HG03342 (cell line): ENCODE data around the gene CTBP2.
A peak's percentile ranks its signal among the peaks of the same experiment; 100 is the strongest.
"Not testable (repeated sequence)": the region's sequence is repeated elsewhere in the genome, so short reads cannot be mapped to it uniquely, and the experiment has no call there.

Source experiments
- ATAC-seq: cut with Tn5 transposase; IDR thresholded peaks from one replicate; pipeline ENCODE4 v1.9.1; 2021; ENCODE audit warnings: mild to moderate bottlenecking, moderate library complexity; ENCODE audit not compliant: unreplicated experiment

Gene CTBP2

GRCh38 chr10:125000366-125001312, 159.7 kb downstream of the CTBP2 start:
- ATAC-seq = no peak

- ATAC-seq = no peak
Measured at GRCh38 chr10:124999433-125000365, 160.7 kb downstream of the CTBP2 start.

GRCh38 chr10:124998624-124999291, 161.6 kb downstream of the CTBP2 start:
- ATAC-seq = no peak

GRCh38 chr10:124997771-124998623, 162.4 kb downstream of the CTBP2 start:
- ATAC-seq = no peak

DNA sequence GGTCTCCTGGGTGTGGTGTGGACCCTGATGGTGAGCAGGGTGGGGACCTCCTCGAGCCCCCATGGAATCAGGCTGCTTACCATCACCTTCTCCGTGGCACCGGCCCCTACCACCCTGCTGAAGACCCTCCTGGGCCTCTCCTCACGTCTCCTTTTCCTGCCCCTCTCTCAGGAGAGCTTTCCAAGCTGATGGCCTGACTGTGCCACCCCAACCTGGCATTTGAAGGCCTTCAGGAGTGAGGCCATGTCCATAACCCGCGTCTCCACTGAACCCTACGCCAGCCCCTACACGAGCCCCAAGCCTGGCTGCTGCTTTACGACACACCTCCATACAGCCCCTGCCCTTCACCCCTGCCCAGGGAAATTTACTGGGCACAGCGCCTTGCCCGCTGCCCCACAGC, 163.1 kb downstream of the CTBP2 start:
- no peak for ATAC-seq

GRCh38 chr10:124996854-124997215, 163.5 kb downstream of the CTBP2 start:
- ATAC-seq = no peak

GRCh38 chr10:124996127-124996853, 164.1 kb downstream of the CTBP2 start:
- no peak for ATAC-seq

DNA sequence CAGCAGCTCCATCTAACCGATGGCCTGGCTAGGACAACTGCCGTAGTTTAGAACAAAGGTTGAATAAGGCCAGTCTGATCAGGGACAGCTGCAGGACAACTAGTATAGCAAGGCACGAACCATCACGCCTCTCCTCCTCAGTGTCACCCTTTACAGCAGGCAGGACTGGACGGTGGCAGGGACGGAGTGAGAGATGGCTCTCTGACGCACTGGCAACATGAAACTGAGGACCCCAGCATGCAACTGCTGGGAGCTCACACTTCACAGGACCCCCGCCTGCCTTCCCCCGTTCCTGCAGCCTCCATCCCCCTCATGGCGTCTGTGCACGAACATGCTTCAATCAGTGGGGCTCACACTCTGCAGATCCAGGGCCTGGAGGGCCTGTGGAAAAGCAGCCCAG, 164.8 kb downstream of the CTBP2 start:
- no peak for ATAC-seq

GRCh38 chr10:124994573-124995473, 165.5 kb downstream of the CTBP2 start:
- ATAC-seq = no peak

DNA sequence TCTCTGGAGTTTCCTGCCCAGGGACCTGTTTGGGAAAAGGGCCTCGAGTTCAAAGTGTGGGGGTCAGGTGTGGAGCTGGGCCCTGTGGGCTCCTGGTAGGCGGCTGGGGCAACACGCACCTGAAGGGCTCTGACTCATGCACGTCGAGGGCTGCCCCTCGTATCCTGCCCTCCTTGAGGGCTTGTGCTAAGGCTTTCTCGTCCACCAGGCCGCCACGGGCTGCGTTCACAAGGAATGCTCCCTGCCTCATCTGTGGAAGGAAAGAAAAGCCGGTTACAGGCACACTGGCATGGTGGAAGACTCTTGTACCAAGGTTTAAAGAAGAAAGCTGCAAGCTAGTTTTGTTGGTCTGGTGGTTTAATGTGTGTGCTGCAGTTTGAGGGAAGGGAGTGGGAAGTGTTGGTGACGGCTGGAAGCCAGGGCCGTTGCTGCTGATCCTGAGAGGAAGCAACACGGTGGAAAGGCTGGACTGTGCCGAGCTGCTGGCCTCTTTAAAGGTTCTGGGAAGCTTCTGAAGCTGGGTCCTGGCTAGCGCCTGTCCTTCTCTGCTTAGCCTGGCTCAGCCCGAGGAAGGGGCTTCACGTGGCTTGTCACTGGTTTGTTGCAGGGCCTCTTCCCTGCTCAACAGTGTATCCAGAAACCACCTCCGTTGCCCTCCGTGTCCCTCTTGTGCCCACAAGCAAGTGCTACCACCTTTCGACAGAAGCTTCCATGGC, 166.5 kb downstream of the CTBP2 start:
- ATAC-seq = no peak

- ATAC-seq = no peak
Measured at GRCh38 chr10:124993345-124993708, 167.0 kb downstream of the CTBP2 start.

DNA sequence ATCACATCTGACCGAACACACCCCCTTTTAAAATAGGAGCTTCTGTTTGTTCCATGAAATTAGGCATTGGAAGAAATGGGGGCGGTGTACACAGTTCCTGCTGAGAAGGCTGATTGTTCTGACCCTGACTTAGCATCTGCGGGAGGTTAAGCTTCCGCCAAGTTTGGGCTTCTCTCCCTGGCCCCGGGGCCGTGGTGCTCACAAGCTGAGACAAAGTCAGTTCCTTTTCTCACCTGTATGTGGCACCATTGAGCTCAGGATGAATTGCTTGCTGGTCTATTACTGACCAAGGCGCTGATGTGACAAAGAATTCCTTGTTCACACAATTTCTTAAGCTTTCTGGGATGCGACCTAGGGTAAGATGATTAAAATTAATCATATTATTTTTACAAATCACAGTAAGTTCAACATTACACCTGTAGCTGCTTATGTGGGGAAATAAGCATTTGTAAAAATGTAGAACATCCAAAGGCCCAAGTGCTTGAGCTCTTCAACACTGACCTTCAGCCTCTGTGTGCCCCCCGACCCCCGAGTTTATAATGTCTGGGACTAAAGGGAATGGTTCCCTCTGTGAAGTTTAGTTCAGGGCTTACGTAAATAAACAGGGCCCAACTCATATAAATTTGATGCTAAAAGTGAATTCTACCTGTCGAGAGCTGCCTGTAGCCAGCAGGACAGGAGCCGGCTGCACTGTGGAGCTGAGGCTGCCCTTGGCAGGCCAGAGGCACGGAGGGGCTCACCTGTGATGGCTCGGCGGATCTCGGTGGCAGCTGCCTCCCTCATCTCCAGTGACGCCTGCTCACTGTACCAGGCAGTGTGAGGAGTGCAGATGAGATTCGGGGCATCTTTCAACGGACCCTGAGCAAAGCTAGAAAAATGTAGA, 167.7 kb downstream of the CTBP2 start:
- ATAC-seq = peak; percentile 64

- no peak for ATAC-seq
Measured at GRCh38 chr10:124991835-124992234, 168.5 kb downstream of the CTBP2 start.

GRCh38 chr10:124990671-124991625, 169.4 kb downstream of the CTBP2 start:
- no peak for ATAC-seq

- no peak for ATAC-seq
Measured at GRCh38 chr10:124989526-124989925, 170.8 kb downstream of the CTBP2 start.

DNA sequence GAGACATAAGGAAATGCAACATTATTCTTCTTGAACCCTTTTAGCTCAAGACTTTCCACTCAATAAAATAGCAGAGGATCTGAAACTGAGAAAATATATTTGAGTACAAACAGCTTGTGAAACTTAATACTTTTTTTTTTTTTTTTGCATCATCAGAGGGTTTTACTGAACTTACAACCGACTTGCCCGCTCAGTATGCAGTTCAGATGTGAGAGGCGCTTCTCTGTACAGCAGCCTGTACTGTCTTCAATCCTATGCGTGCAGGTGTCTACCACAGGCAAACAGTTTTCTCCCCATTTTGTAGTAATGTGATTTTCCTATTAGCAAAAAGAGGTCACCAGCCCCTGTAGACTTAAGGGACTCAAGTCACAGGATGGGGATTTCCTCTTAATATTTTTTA, 171.6 kb downstream of the CTBP2 start:
- not testable (repeated sequence) for ATAC-seq
